ENCODE measurements around the gene RAMP3.

The RAMP3 gene

DNA sequence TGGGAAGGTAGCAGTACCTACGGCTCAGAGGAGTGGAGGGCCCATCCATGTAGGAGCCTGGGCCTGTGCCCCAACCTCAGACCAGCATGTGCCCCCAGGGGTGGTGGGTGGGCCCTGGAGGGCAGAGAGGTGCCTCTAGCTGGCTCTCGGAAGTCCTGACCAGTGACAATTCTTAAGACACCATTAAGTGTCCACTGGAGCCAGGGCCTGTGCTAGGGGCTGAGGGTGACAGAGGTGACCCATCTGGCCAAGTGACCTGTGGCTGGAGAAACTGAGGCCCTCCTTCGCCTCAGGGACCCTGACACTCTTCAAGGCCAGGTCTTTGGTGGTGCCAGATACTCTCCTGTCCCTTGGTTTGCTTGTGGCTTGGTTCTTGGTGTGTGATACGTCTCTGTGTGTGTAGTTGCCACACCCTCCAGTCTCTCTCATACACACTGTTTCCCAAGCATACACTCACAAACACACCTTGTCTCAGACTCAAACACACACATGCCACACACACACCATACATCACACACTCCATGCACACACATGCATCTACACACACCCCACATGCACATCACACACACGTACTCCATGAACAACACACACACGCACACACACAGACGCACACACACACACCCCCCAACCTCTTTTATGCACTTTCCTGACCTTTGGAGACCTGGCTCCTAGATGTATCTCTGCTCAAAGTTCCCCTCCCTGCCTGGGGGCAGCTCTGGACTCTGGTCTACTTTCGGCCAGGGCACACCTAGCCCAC, 897 bp upstream of the RAMP3 start:
- TF ChIP-seq, protein P1, sequence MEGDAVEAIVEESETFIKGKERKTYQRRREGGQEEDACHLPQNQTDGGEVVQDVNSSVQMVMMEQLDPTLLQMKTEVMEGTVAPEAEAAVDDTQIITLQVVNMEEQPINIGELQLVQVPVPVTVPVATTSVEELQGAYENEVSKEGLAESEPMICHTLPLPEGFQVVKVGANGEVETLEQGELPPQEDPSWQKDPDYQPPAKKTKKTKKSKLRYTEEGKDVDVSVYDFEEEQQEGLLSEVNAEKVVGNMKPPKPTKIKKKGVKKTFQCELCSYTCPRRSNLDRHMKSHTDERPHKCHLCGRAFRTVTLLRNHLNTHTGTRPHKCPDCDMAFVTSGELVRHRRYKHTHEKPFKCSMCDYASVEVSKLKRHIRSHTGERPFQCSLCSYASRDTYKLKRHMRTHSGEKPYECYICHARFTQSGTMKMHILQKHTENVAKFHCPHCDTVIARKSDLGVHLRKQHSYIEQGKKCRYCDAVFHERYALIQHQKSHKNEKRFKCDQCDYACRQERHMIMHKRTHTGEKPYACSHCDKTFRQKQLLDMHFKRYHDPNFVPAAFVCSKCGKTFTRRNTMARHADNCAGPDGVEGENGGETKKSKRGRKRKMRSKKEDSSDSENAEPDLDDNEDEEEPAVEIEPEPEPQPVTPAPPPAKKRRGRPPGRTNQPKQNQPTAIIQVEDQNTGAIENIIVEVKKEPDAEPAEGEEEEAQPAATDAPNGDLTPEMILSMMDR (conservative IDR thresholded peaks at IDR 0.05; ENCODE audit: low read length), result no peak
- no peak for TF ChIP-seq EZH2phosphoT487 (IDR thresholded peaks at IDR 0.05; ENCODE audit: borderline replicate concordance)
- H2AFZ ChIP-seq (ENCODE audit: low read length), result no peak overlapping the region

DNA sequence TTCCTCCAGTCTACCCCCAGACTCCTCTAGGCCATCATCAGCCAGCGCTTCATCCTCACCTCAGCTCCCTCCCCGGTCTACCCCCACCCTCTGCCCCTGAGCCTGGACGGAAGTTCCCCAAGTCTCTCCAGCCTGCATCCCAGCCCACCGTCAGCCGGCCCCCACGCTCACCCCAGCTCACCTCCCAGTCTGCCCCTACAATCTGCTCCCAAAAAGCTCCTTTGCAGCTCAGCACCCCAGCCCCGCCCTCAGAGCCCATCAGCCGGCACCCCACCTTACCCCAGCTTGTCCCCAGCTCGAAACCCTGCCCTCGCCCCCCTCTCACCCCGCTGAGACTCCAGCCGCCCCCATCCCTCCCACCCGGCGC, 322 bp upstream of the RAMP3 start:
- no peak overlapping the region for H3K4me2 ChIP-seq (ENCODE audit: low read depth, low read length, poor library complexity, severe bottlenecking)
- no peaks in the 10 kb centered on the region for H3K27me3 ChIP-seq (ENCODE audit: insufficient read depth, low read length, poor library complexity, severe bottlenecking)
- H3K9ac ChIP-seq (ENCODE audit: low read depth, low read length, poor library complexity, severe bottlenecking), result no peak overlapping the region

More for the DNA sequence above, 897 bp upstream of the RAMP3 start:
- no peak overlapping the region for H3K9ac ChIP-seq (ENCODE audit: low read depth, low read length, poor library complexity, severe bottlenecking)
- H3K4me3 ChIP-seq (ENCODE audit: low read length, poor library complexity, severe bottlenecking), result no peak overlapping the region
- no peak overlapping the region for H3K4me2 ChIP-seq (ENCODE audit: low read depth, low read length, poor library complexity, severe bottlenecking)
- no peaks in the 10 kb centered on the region for H3K27me3 ChIP-seq (ENCODE audit: insufficient read depth, low read length, poor library complexity, severe bottlenecking)
- no peaks in the 10 kb centered on the region for H3F3A ChIP-seq (ENCODE audit: low read depth)
- H3K79me2 ChIP-seq (ENCODE audit: insufficient read depth, low read length), result no peaks in the 10 kb centered on the region
- no peaks in the 10 kb centered on the region for H3K36me3 ChIP-seq (ENCODE audit: insufficient read depth, low read length)
- no peaks in the 10 kb centered on the region for H3K9me3 ChIP-seq (ENCODE audit: insufficient read depth, low read depth, low read length)
- peaks cover 10% of the 10 kb centered on the region for H3K4me1 ChIP-seq (ENCODE audit: insufficient read depth, low read length, poor library complexity, severe bottlenecking)
- no peaks in the 10 kb centered on the region for H3K9me2 ChIP-seq (replicated peaks; ENCODE audit: low read depth, low read length)
- H4K20me1 ChIP-seq (ENCODE audit: insufficient read depth, low read length, poor library complexity, severe bottlenecking), result no peaks in the 10 kb centered on the region

DNA sequence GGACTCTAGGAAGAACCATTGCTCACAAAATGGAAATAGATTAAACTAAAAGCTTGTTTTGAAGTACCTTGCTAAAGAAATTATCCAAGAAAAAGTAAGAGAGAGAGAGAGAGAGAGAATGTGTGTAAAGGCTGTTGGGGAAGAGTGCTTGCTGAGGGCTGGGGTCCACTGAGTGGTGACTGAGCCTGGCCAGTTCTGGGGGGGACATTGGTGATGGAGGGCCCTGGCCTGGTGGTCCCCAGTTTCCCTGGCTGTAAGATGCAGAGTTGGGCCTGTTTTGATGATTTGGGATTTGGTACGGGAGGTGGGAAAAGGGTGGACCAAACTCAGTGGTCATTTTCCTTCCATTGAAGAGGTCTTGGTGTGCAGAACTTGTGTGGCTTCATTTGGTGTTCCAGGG, 880 bp downstream of the RAMP3 start:
- H3K4me1 ChIP-seq (ENCODE audit: insufficient read depth, low read length, poor library complexity, severe bottlenecking), result peaks cover 3% of the 10 kb centered on the region
- TF ChIP-seq EZH2phosphoT487 (IDR thresholded peaks at IDR 0.05; ENCODE audit: borderline replicate concordance), result no peak
- TF ChIP-seq, protein P1 (conservative IDR thresholded peaks at IDR 0.05; ENCODE audit: low read length), result no peak
- H3K4me2 ChIP-seq (ENCODE audit: low read depth, low read length, poor library complexity, severe bottlenecking), result no peak overlapping the region
- no peaks in the 10 kb centered on the region for H3K9me3 ChIP-seq (ENCODE audit: insufficient read depth, low read depth, low read length)
- no peaks in the 10 kb centered on the region for H3K79me2 ChIP-seq (ENCODE audit: insufficient read depth, low read length)
- no peaks in the 10 kb centered on the region for H3K27me3 ChIP-seq (ENCODE audit: insufficient read depth, low read length, poor library complexity, severe bottlenecking)
- H3K9me2 ChIP-seq (replicated peaks; ENCODE audit: low read depth, low read length), result no peaks in the 10 kb centered on the region
- H2AFZ ChIP-seq (ENCODE audit: low read length), result no peak overlapping the region
- no peak overlapping the region for H3K4me3 ChIP-seq (ENCODE audit: low read length, poor library complexity, severe bottlenecking)
- H3K9ac ChIP-seq (ENCODE audit: low read depth, low read length, poor library complexity, severe bottlenecking), result no peak overlapping the region
- H3K36me3 ChIP-seq (ENCODE audit: insufficient read depth, low read length), result no peaks in the 10 kb centered on the region
- H4K20me1 ChIP-seq (ENCODE audit: insufficient read depth, low read length, poor library complexity, severe bottlenecking), result no peaks in the 10 kb centered on the region
- no peaks in the 10 kb centered on the region for H3F3A ChIP-seq (ENCODE audit: low read depth)

More for the DNA sequence above, 322 bp upstream of the RAMP3 start:
- Histone ChIP-seq H3K9me2 (replicated peaks; ENCODE audit: low read depth, low read length) (no peaks in the 10 kb centered on the region), H3K79me2 (ENCODE audit: insufficient read depth, low read length) (no peaks in the 10 kb centered on the region), H3K4me1 (ENCODE audit: insufficient read depth, low read length, poor library complexity, severe bottlenecking) (peaks cover 10% of the 10 kb centered on the region), H3K9me3 (ENCODE audit: insufficient read depth, low read depth, low read length) (no peaks in the 10 kb centered on the region), H2AFZ (ENCODE audit: low read length) (no peak overlapping the region), H3K4me3 (ENCODE audit: low read length, poor library complexity, severe bottlenecking) (no peak overlapping the region), H3K36me3 (ENCODE audit: insufficient read depth, low read length) (no peaks in the 10 kb centered on the region), H4K20me1 (ENCODE audit: insufficient read depth, low read length, poor library complexity, severe bottlenecking) (no peaks in the 10 kb centered on the region), H3F3A (ENCODE audit: low read depth) (no peaks in the 10 kb centered on the region)
- TF ChIP-seq, protein P1 (conservative IDR thresholded peaks at IDR 0.05; ENCODE audit: low read length), result no peak
- no peak for TF ChIP-seq EZH2phosphoT487 (IDR thresholded peaks at IDR 0.05; ENCODE audit: borderline replicate concordance)

All from Loucy (cell line).